ENCODE results near the gene HDAC8. TPM values are rescaled to one million over a fixed set of nuclear protein-coding genes. Genes with fewer than 3 reads are reported as not detected.
"Not testable (repeated sequence)": the region's sequence is repeated elsewhere in the genome, so short reads cannot be mapped to it uniquely, and the experiment has no call there.

Gene HDAC8
- total and polyA plus RNA-seq, 8 donors = 8.5 to 21.6 (median 14.6) TPM

DNA sequence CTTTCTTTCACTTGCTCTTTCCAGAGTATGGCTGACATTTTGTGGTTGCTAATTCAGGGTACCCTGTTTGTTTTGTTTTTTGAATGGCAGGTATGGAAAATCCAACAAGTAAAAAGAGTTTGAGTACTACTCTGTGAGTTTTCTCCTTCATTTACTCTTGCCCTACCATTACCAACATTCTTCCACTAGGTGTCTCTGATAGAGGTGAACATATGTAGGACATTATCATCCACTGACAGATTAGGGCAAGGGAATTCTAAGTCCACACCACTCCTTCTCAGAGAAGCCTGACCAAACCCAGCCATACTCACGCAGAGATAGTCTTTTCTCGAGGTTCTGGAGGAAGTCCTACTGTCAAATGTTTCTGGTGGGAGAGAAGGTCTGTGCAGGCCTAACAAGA is 36.7 kb upstream of the HDAC8 start:
- H3K4me1 ChIP-seq = no peaks in the 10 kb centered on the region
- 64 to 67% methylated on average over 2 of the region's 2 CpGs for WGBS, 2 donors
- DNase-seq (no peak), ATAC-seq (peak in 3 of 4 donors; percentile 55 to 68 (median 60)), FAIRE-seq (no peak)
- H3K4me3 ChIP-seq = no peak overlapping the region
- TF ChIP-seq, protein P1, sequence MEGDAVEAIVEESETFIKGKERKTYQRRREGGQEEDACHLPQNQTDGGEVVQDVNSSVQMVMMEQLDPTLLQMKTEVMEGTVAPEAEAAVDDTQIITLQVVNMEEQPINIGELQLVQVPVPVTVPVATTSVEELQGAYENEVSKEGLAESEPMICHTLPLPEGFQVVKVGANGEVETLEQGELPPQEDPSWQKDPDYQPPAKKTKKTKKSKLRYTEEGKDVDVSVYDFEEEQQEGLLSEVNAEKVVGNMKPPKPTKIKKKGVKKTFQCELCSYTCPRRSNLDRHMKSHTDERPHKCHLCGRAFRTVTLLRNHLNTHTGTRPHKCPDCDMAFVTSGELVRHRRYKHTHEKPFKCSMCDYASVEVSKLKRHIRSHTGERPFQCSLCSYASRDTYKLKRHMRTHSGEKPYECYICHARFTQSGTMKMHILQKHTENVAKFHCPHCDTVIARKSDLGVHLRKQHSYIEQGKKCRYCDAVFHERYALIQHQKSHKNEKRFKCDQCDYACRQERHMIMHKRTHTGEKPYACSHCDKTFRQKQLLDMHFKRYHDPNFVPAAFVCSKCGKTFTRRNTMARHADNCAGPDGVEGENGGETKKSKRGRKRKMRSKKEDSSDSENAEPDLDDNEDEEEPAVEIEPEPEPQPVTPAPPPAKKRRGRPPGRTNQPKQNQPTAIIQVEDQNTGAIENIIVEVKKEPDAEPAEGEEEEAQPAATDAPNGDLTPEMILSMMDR (IDR thresholded peaks at IDR 0.05) = no peak
- intact Hi-C loops (cut with DNase I) = no loop called here
- H3K9me3 ChIP-seq = no peaks in the 10 kb centered on the region
- no peak overlapping the region for H3K27ac ChIP-seq
- H3K27me3 ChIP-seq = no peaks in the 10 kb centered on the region
- H3K36me3 ChIP-seq = no peaks in the 10 kb centered on the region

DNA sequence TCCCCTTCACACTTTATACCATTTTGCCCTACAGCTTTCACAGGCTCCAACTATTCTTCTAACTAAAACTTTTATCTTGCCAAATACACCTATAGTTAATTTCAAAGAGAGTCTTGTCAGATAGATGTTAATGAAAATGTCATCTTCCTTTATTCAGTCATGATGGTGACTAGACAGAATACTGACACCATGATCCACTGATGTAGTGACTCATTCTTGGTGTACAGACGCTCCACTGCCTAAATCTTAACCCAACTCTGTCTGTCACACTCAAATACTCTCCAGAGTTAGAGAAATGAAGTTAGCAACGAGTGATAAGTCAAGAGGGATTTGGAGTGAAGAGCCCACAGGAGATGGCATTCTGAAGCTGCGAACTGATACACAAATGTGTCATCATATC is 32.1 kb upstream of the HDAC8 start:
- 62 to 75% methylated on average over 3 of the region's 3 CpGs for WGBS, 2 donors

DNA sequence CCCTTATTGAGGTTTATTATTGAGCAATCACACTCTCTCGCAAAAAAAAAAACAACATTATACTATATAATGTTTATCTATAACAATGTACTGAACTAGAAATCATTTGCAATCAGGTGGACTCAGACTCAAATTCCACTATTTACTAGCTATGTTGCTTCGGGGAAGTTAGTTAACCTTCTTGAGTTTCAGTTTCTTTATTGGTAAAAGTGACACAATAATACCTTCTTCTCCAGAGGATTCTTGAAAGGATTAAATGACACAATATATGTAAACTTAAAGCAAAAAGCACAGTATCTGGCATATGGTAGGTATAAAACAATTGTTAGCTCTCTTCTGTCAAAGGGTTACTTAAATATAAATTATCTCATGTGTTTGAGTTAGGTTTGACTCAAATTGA is 31.5 kb upstream of the HDAC8 start:
- no peaks in the 10 kb centered on the region for H3K36me3 ChIP-seq
- DNase-seq (no peak), FAIRE-seq (no peak), ATAC-seq (no peak)
- no peaks in the 10 kb centered on the region for H3K4me1 ChIP-seq
- 78 to 97% methylated on average over 2 of the region's 2 CpGs for WGBS, 2 donors
- TF ChIP-seq, protein P1 (IDR thresholded peaks at IDR 0.05) = no peak
- no peaks in the 10 kb centered on the region for H3K9me3 ChIP-seq
- H3K4me3 ChIP-seq = no peak overlapping the region
- no peak overlapping the region for H3K27ac ChIP-seq
- H3K27me3 ChIP-seq = peaks cover 0 to 4% (median 0%) of the 10 kb centered on the region in 4 donors
- intact Hi-C loops (cut with DNase I) = no loop called here

More for the DNA sequence above, 32.1 kb upstream of the HDAC8 start:
- Histone ChIP-seq H3K4me3 (no peak overlapping the region), H3K27me3 (peaks cover 0 to 3% (median 0%) of the 10 kb centered on the region in 4 donors), H3K36me3 (no peaks in the 10 kb centered on the region), H3K27ac (no peak overlapping the region), H3K4me1 (no peaks in the 10 kb centered on the region), H3K9me3 (no peaks in the 10 kb centered on the region)
- intact Hi-C loops (cut with DNase I) = no loop called here
- TF ChIP-seq, protein P1 (IDR thresholded peaks at IDR 0.05) = no peak
- no peak for ATAC-seq
- no peak for DNase-seq
- FAIRE-seq = no peak

DNA sequence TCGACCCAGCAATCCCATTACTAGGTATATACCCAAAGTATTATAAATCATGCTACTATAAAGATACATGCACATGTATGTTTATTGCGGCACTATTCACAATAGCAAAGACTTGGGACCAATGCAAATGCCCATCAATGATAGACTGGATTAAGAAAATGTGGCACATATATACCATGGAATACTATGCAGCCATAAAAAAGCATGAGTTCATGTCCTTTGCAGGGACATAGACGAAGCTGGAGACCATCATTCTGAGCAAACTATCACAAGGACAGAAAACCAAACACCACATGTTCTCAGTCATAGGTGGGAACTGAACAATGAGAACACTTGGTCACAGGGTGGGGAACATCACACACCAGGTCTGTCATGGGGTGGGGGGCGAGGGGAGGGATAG is 18.4 kb upstream of the HDAC8 start:
- WGBS, 2 donors = 67 to 95% methylated on average over 4 of the region's 4 CpGs

DNA sequence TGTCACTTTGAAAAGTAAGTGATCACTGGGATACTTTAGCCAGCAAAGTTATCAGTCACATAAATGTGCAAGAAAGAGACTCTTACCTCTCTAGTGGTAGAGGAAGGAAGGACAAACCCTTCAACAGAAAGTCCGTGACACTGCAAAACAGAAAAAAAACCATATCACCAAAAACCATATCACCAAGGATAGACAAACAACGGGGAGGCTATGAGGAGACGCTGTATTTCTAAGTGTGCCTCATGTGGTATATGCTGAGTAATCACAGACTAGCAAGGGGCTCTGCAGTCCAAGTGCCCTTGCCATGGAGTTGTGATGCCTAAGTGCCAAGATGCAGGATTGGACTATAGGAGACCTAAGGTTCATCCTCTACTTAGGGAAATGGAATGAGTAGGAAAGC is 11.5 kb upstream of the HDAC8 start:
- Histone ChIP-seq H3K27me3 (peaks cover 0 to 2% (median 0%) of the 10 kb centered on the region in 4 donors), H3K4me1 (no peaks in the 10 kb centered on the region), H3K9me3 (no peaks in the 10 kb centered on the region), H3K4me3 (no peak overlapping the region), H3K36me3 (no peaks in the 10 kb centered on the region), H3K27ac (no peak overlapping the region)
- intact Hi-C loops (cut with DNase I) = no loop called here
- TF ChIP-seq, protein P1 (IDR thresholded peaks at IDR 0.05) = no peak
- WGBS, 2 donors = 87 to 90% methylated on average over 3 of the region's 3 CpGs
- ATAC-seq (no peak), FAIRE-seq (no peak), DNase-seq (no peak)

More for the DNA sequence above, 18.4 kb upstream of the HDAC8 start:
- H3K27ac ChIP-seq; ATAC-seq; H3K4me3 ChIP-seq; H3K4me1 ChIP-seq; intact Hi-C loops (cut with DNase I); H3K27me3 ChIP-seq; H3K9me3 ChIP-seq; FAIRE-seq; H3K36me3 ChIP-seq; DNase-seq: not testable (repeated sequence)

All from pancreas (tissue), 10 donors.